Astrocyte of the spinal cord (primary cell): ENCODE measurements around the gene TMEM134.
"Not testable (repeated sequence)": the region's sequence is repeated elsewhere in the genome, so short reads cannot be mapped to it uniquely, and the experiment has no call there.

Experiments used
- DNase-seq: peaks from one replicate; pipeline ENCODE4 v3.0.0; 2011; ENCODE audit warnings: low read depth, low spot score
- H3K4me3 ChIP-seq: 2 replicates; pipeline ENCODE4 v1.5.1; 2011; ENCODE audit warnings: low read depth, mild to moderate bottlenecking, low read length, moderate library complexity
- CTCF ChIP-seq: IDR thresholded peaks from 2 replicates; pipeline ENCODE4 v1.5.1; 2012; ENCODE audit warnings: low read depth, mild to moderate bottlenecking, low read length, inconsistent platforms
- in situ Hi-C: cut with HindIII; loops from 2 replicates; pipeline ENCODE4 v1.10.0; 2017; ENCODE audit warnings: low sequenced_read_pairs

The TMEM134 gene

GRCh38 chr11:67469508-67469811, 409 bp upstream of the TMEM134 start:
- TF ChIP-seq CTCF: no peak
- H3K4me3 ChIP-seq: peak overlapping the region; percentile 60
- DNase-seq: no peak
- in situ Hi-C loops: no loop called here

- no peak for DNase-seq
- in situ Hi-C loops: no loop called here
- TF ChIP-seq CTCF: no peak
- H3K4me3 ChIP-seq: peak overlapping the region; percentile 71
Observed at GRCh38 chr11:67468456-67468758, 644 bp downstream of the TMEM134 start.

- peak overlapping the region; percentile 71 for H3K4me3 ChIP-seq
- TF ChIP-seq CTCF: no peak
- DNase-seq: no peak
Observed at GRCh38 chr11:67468056-67468455, 995 bp downstream of the TMEM134 start.

GRCh38 chr11:67466962-67467771, 1.9 kb downstream of the TMEM134 start:
- TF ChIP-seq CTCF: no peak
- in situ Hi-C loops: no loop called here
- H3K4me3 ChIP-seq: no peak overlapping the region

More at GRCh38 chr11:67468056-67468455, 995 bp downstream of the TMEM134 start:
- in situ Hi-C loops: no loop called here

GRCh38 chr11:67466367-67466766, 2.7 kb downstream of the TMEM134 start:
- no peak for DNase-seq
- in situ Hi-C loops: no loop called here
- no peak for TF ChIP-seq CTCF
- no peak overlapping the region for H3K4me3 ChIP-seq

More at GRCh38 chr11:67466962-67467771, 1.9 kb downstream of the TMEM134 start:
- no peak for DNase-seq

GRCh38 chr11:67465530-67465929, 3.5 kb downstream of the TMEM134 start:
- in situ Hi-C loops, DNase-seq, H3K4me3 ChIP-seq: not testable (repeated sequence)

- H3K4me3 ChIP-seq: peak overlapping the region; percentile 67
- in situ Hi-C loops: no loop called here
- no peak for DNase-seq
- TF ChIP-seq CTCF: no peak
Observed at GRCh38 chr11:67465189-67465510, 3.9 kb downstream of the TMEM134 start.
